Neural crest cell (in vitro differentiated cells): ENCODE data around the gene RRP8. TPM values are rescaled to one million over a fixed set of nuclear protein-coding genes. Genes with fewer than 3 reads are reported as not detected.

ENCODE experiments used
- DNase-seq: peaks from one replicate; pipeline ENCODE4 v3.0.0; 2021; ENCODE audit warnings: low read depth, mixed read lengths, low spot score
- H3K27ac Mint-ChIP-seq: one replicate; pipeline ENCODE4 v1.8.0; 2021; ENCODE audit warnings: mild to moderate bottlenecking, mixed read lengths; ENCODE audit not compliant: unreplicated experiment
- H3K27me3 Mint-ChIP-seq: 2 replicates; pipeline ENCODE4 v1.8.0; 2021; ENCODE audit warnings: low read depth, mild to moderate bottlenecking, mixed read lengths
- H3K36me3 Mint-ChIP-seq: 2 replicates; pipeline ENCODE4 v1.8.0; 2021; ENCODE audit warnings: low read depth, mild to moderate bottlenecking, mixed read lengths
- H3K4me1 Mint-ChIP-seq: 2 replicates; pipeline ENCODE4 v1.8.0; 2021; ENCODE audit warnings: mixed read lengths
- H3K4me3 Mint-ChIP-seq: one replicate; pipeline ENCODE4 v1.8.0; 2021; ENCODE audit warnings: mild to moderate bottlenecking, mixed read lengths
- H3K9me3 Mint-ChIP-seq: 2 replicates; pipeline ENCODE4 v1.8.0; 2021; ENCODE audit warnings: mixed read lengths
- CTCF ChIP-seq: fragments of 200-600 bp; sonication (generic); conservative IDR thresholded peaks from 2 replicates; pipeline ENCODE4 v1.5.0; 2021; ENCODE audit warnings: antibody characterized with exemption, mild to moderate bottlenecking
- total RNA-seq: library from RNA; stranded (reverse); gene quantifications from 2 replicates; pipeline ENCODE4 v1.2.1, GENCODE V29; 2021

The RRP8 gene
- total RNA-seq, 1 donor from 2014 or later, result 22.5 TPM

GRCh38 chr11:6628526-6628925 is 25.1 kb upstream of the RRP8 start:
- DNase-seq, result no peak
- no peak overlapping the region for H3K4me3 Mint-ChIP-seq
- no peak for TF ChIP-seq CTCF
- no peaks in the 10 kb centered on the region for H3K9me3 Mint-ChIP-seq
- no peaks in the 10 kb centered on the region for H3K4me1 Mint-ChIP-seq
- no peak overlapping the region for H3K27ac Mint-ChIP-seq
- H3K36me3 Mint-ChIP-seq, result peaks cover 32% of the 10 kb centered on the region
- H3K27me3 Mint-ChIP-seq, result peaks cover 14% of the 10 kb centered on the region

DNA sequence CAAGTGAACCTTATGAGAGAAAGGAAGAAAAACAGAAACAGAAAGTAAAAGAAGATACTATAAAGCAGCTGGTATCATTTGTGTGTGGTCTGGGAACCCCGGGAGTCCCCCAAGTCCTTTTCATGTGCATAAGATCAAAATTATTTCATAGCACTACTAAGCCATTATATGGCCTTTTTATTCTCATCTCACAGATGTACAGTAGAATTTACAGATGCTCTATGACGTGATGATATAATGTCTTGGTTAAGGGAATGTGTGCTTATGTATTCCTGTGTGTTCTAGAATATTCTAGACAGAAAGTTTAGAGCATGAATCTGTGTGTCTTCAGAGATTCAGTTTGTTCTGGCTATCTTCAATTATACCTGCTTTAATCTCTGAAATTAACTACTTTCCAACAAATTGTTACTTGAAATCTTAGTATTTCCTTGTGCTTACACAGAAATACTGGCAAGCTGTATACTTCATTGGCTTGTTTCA is 24.4 kb upstream of the RRP8 start:
- H3K27me3 Mint-ChIP-seq, result peaks cover 14% of the 10 kb centered on the region
- H3K4me3 Mint-ChIP-seq, result no peak overlapping the region
- H3K4me1 Mint-ChIP-seq, result no peaks in the 10 kb centered on the region
- no peak overlapping the region for H3K27ac Mint-ChIP-seq
- no peak for TF ChIP-seq CTCF
- H3K9me3 Mint-ChIP-seq, result no peaks in the 10 kb centered on the region
- DNase-seq, result no peak
- H3K36me3 Mint-ChIP-seq, result peaks cover 29% of the 10 kb centered on the region

- H3K27ac Mint-ChIP-seq, result no peak overlapping the region
- H3K9me3 Mint-ChIP-seq, result no peaks in the 10 kb centered on the region
- peaks cover 14% of the 10 kb centered on the region for H3K27me3 Mint-ChIP-seq
- H3K4me3 Mint-ChIP-seq, result no peak overlapping the region
- H3K4me1 Mint-ChIP-seq, result no peaks in the 10 kb centered on the region
- no peak for DNase-seq
- TF ChIP-seq CTCF, result no peak
- peaks cover 29% of the 10 kb centered on the region for H3K36me3 Mint-ChIP-seq
Observed at GRCh38 chr11:6626971-6627761, 23.8 kb upstream of the RRP8 start.

GRCh38 chr11:6625832-6626420 is 22.5 kb upstream of the RRP8 start:
- Mint-ChIP-seq H3K4me1 (no peaks in the 10 kb centered on the region), H3K9me3 (no peaks in the 10 kb centered on the region), H3K27ac (no peak overlapping the region), H3K36me3 (peaks cover 19% of the 10 kb centered on the region), H3K4me3 (no peak overlapping the region), H3K27me3 (peaks cover 4% of the 10 kb centered on the region)
- DNase-seq, result no peak
- TF ChIP-seq CTCF, result no peak

DNA sequence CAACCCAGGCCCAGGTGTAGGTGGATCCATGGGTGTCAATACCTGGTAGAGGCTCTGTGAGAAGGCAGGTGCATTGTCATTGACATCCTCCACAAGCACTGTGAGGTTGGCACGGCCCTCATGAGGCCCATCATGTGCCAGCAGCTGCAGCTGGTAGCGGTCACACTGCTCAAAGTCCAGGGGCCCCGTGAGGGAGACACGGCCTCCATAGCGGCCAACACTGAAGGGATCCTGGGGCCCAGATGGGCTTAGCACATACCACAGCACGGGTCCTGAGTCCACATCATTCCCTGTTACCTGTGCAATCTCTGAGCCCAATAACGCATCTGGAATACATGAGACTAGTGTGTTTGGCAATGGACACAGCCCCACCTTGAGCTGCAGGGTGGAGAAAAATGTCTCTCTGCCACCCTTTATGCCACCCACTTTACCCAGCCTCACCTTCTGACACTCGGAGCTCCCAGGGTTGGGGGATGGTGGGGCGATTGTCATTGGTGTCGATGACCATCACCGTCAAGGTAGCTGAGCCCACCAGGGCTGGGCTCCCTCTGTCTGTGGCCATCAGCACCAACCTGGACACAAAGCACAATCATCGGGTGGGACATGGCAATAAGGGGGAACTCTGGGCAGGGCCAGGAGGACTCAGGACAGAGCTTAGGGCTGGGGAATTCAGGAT is 21.9 kb upstream of the RRP8 start:
- no peak overlapping the region for H3K4me3 Mint-ChIP-seq
- no peaks in the 10 kb centered on the region for H3K9me3 Mint-ChIP-seq
- peaks cover 15% of the 10 kb centered on the region for H3K36me3 Mint-ChIP-seq
- no peak for DNase-seq
- TF ChIP-seq CTCF, result no peak
- H3K27ac Mint-ChIP-seq, result no peak overlapping the region
- H3K27me3 Mint-ChIP-seq, result no peaks in the 10 kb centered on the region
- H3K4me1 Mint-ChIP-seq, result no peaks in the 10 kb centered on the region
